ENCODE data around the gene PSMB9. TPM values are rescaled to one million over a fixed set of nuclear protein-coding genes. Genes with fewer than 3 reads are reported as not detected.

The PSMB9 gene
- total and polyA plus RNA-seq, 2 experiments from 2014 or later = 5.1 to 12.3 TPM

GRCh38 chr6:32847004-32847403 lies 7.0 kb upstream of the PSMB9 start:
- in situ Hi-C loops (cut with MboI) = no loop called here
- no peak overlapping the region for H3K27ac ChIP-seq
- H3K36me3 ChIP-seq (ENCODE audit: low read depth) = peaks cover 13% of the 10 kb centered on the region; the same call in 1 of the 2 replicates
- no peak overlapping the region for H3K4me3 ChIP-seq
- no peak overlapping the region for H3K4me2 ChIP-seq (ENCODE audit: unreplicated experiment)
- no peaks in the 10 kb centered on the region for H4K20me1 ChIP-seq (ENCODE audit: insufficient read depth)
- WGBS, 2 experiments (ENCODE audit: low coverage in 1 of 2, low lambda C conversion rate in 2 of 2, missing lambda C conversion rate in 2 of 2) = 82 to 84% methylated on average over 10 of the region's 10 CpGs
- peaks cover 7% of the 10 kb centered on the region for H3F3A ChIP-seq (ENCODE audit: insufficient read depth)
- no peaks in the 10 kb centered on the region for H3K9me2 ChIP-seq (ENCODE audit: insufficient read depth)
- no peak overlapping the region for H2AFZ ChIP-seq
- H3K9ac ChIP-seq = no peak overlapping the region
- TF ChIP-seq EZH2phosphoT487 (IDR thresholded peaks at IDR 0.05; ENCODE audit: insufficient read depth, low read depth) (no peak), EZH2 (IDR thresholded peaks at IDR 0.05; ENCODE audit: insufficient read depth, poor library complexity, severe bottlenecking) (no peak)
- no peaks in the 10 kb centered on the region for H3K9me3 ChIP-seq (ENCODE audit: low read depth)
- H3K4me1 ChIP-seq (ENCODE audit: insufficient read depth) = 0 out of 2 replicates have a peak, but pooled peaks cover under 1% of the 10 kb centered on the region
- no peaks in the 10 kb centered on the region for H3K27me3 ChIP-seq (replicated peaks; ENCODE audit: insufficient read depth)
- DNase-seq = no peak
- peaks cover 16% of the 10 kb centered on the region; the same call in 1 of the 2 replicates for H3K79me2 ChIP-seq (ENCODE audit: insufficient read depth)

GRCh38 chr6:32847795-32848194 lies 6.2 kb upstream of the PSMB9 start:
- Histone ChIP-seq H3K4me1 (ENCODE audit: insufficient read depth) (peaks cover 5% of the 10 kb centered on the region; the same call in 1 of the 2 replicates), H3K9me3 (ENCODE audit: low read depth) (no peaks in the 10 kb centered on the region), H3K79me2 (ENCODE audit: insufficient read depth) (peaks cover 18% of the 10 kb centered on the region; the same call in 1 of the 2 replicates), H2AFZ (no peak overlapping the region), H3K36me3 (ENCODE audit: low read depth) (peaks cover 13% of the 10 kb centered on the region; the same call in 1 of the 2 replicates), H3K4me2 (ENCODE audit: unreplicated experiment) (no peak overlapping the region), H4K20me1 (ENCODE audit: insufficient read depth) (no peaks in the 10 kb centered on the region), H3K27ac (no peak overlapping the region), H3F3A (ENCODE audit: insufficient read depth) (peaks cover 15% of the 10 kb centered on the region), H3K27me3 (replicated peaks; ENCODE audit: insufficient read depth) (no peaks in the 10 kb centered on the region), H3K9ac (no peak overlapping the region), H3K9me2 (ENCODE audit: insufficient read depth) (no peaks in the 10 kb centered on the region), H3K4me3 (no peak overlapping the region)
- no peak for TF ChIP-seq EZH2 (IDR thresholded peaks at IDR 0.05; ENCODE audit: insufficient read depth, poor library complexity, severe bottlenecking)
- no peak for TF ChIP-seq EZH2phosphoT487 (IDR thresholded peaks at IDR 0.05; ENCODE audit: insufficient read depth, low read depth)
- no peak for DNase-seq
- in situ Hi-C loops (cut with MboI) = no loop called here
- 84 to 86% methylated on average over 8 of the region's 8 CpGs for WGBS, 2 experiments (ENCODE audit: low coverage in 1 of 2, low lambda C conversion rate in 2 of 2, missing lambda C conversion rate in 2 of 2)

- in situ Hi-C loops (cut with MboI) = no loop called here
- Histone ChIP-seq H3K27ac (no peak overlapping the region), H3K27me3 (replicated peaks; ENCODE audit: insufficient read depth) (no peaks in the 10 kb centered on the region), H3K4me2 (ENCODE audit: unreplicated experiment) (no peak overlapping the region), H3K79me2 (ENCODE audit: insufficient read depth) (peaks cover 18% of the 10 kb centered on the region; the same call in 1 of the 2 replicates), H3K9ac (no peak overlapping the region), H3K9me2 (ENCODE audit: insufficient read depth) (no peaks in the 10 kb centered on the region), H2AFZ (no peak overlapping the region), H3K4me1 (ENCODE audit: insufficient read depth) (peaks cover 5% of the 10 kb centered on the region; the same call in 1 of the 2 replicates), H3F3A (ENCODE audit: insufficient read depth) (peaks cover 16% of the 10 kb centered on the region), H4K20me1 (ENCODE audit: insufficient read depth) (no peaks in the 10 kb centered on the region), H3K9me3 (ENCODE audit: low read depth) (no peaks in the 10 kb centered on the region), H3K36me3 (ENCODE audit: low read depth) (peaks cover 13% of the 10 kb centered on the region; the same call in 1 of the 2 replicates), H3K4me3 (no peak overlapping the region)
- 90% methylated on average over 6 of the region's 6 CpGs for WGBS, 2 experiments (ENCODE audit: low coverage in 1 of 2, low lambda C conversion rate in 2 of 2, missing lambda C conversion rate in 2 of 2)
- no peak for TF ChIP-seq EZH2 (IDR thresholded peaks at IDR 0.05; ENCODE audit: insufficient read depth, poor library complexity, severe bottlenecking)
- no peak for TF ChIP-seq EZH2phosphoT487 (IDR thresholded peaks at IDR 0.05; ENCODE audit: insufficient read depth, low read depth)
- no peak for DNase-seq
Measured at GRCh38 chr6:32849126-32849525, 4.9 kb upstream of the PSMB9 start.

- H3K4me1 ChIP-seq (ENCODE audit: insufficient read depth) = peaks cover 5% of the 10 kb centered on the region; the same call in 1 of the 2 replicates
- 92 to 93% methylated on average over 4 of the region's 4 CpGs for WGBS, 2 experiments (ENCODE audit: low coverage in 1 of 2, low lambda C conversion rate in 2 of 2, missing lambda C conversion rate in 2 of 2)
- no peak overlapping the region for H3K4me2 ChIP-seq (ENCODE audit: unreplicated experiment)
- no peak overlapping the region for H2AFZ ChIP-seq
- no peaks in the 10 kb centered on the region for H3K27me3 ChIP-seq (replicated peaks; ENCODE audit: insufficient read depth)
- no peak overlapping the region for H3K4me3 ChIP-seq
- no peak overlapping the region for H3K27ac ChIP-seq
- peaks cover 18% of the 10 kb centered on the region; the same call in 1 of the 2 replicates for H3K79me2 ChIP-seq (ENCODE audit: insufficient read depth)
- H3K36me3 ChIP-seq (ENCODE audit: low read depth) = peaks cover 13% of the 10 kb centered on the region; the same call in 1 of the 2 replicates
- no peaks in the 10 kb centered on the region for H4K20me1 ChIP-seq (ENCODE audit: insufficient read depth)
- TF ChIP-seq EZH2phosphoT487 (IDR thresholded peaks at IDR 0.05; ENCODE audit: insufficient read depth, low read depth) = no peak
- no peak for DNase-seq
- peaks cover 16% of the 10 kb centered on the region for H3F3A ChIP-seq (ENCODE audit: insufficient read depth)
- H3K9me2 ChIP-seq (ENCODE audit: insufficient read depth) = no peaks in the 10 kb centered on the region
- H3K9me3 ChIP-seq (ENCODE audit: low read depth) = no peaks in the 10 kb centered on the region
- in situ Hi-C loops (cut with MboI) = no loop called here
- no peak overlapping the region for H3K9ac ChIP-seq
Measured at GRCh38 chr6:32851025-32851424, 3.0 kb upstream of the PSMB9 start.

All from GM23248 (cell line).